Fibroblast of skin of left quadriceps (primary cell): Measurements from ENCODE around the gene PHRF1.

Experiments used
- DNase-seq, 2 experiments: peaks; one replicate each; pipeline ENCODE4 v3.0.0-alpha.2; 2013; ENCODE audit warnings: low read depth in 2 of 2

Gene PHRF1

DNA sequence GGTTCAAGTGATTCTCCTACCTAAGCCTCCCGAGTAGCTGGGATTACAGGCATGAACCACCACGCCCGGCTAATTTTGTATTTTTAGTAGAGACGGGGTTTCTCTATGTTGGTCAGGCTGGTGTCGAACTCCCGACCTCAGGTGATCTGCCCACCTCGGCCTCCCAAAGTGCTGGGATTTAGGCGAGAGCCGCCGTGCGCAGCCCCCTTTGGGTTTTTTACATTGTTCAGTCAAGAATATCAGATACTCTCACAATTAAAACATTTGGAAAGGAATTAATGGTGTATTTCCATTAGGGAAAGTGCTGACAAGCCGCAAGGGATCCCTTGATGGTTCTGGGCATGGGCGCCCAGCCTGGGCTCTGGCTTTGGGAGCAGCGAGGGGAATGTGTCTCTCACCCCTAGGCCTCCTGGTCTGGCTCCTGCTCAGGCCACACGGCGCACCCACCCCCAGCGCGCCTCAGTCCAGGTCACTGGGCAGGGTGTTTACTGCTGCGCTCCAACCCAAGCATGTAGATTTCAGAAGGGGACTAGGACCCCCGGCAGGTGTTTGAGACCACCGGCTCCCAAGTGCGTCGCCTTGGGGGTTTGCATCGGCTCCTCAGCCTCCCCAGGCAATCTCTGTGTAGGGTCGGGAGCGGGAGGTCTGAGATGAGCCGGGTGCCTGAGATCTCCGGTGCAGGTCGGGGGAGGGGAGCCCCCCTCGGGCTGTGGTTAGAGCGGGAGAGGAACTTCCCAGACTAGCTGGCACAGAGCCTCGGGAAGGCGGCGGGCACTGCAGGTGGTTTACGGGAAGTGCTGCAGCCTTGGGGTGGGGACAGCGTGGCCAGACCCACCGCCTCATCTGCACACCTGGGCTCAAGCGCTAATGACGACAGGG lies 40.3 kb downstream of the PHRF1 start:
- no peak for DNase-seq

DNA sequence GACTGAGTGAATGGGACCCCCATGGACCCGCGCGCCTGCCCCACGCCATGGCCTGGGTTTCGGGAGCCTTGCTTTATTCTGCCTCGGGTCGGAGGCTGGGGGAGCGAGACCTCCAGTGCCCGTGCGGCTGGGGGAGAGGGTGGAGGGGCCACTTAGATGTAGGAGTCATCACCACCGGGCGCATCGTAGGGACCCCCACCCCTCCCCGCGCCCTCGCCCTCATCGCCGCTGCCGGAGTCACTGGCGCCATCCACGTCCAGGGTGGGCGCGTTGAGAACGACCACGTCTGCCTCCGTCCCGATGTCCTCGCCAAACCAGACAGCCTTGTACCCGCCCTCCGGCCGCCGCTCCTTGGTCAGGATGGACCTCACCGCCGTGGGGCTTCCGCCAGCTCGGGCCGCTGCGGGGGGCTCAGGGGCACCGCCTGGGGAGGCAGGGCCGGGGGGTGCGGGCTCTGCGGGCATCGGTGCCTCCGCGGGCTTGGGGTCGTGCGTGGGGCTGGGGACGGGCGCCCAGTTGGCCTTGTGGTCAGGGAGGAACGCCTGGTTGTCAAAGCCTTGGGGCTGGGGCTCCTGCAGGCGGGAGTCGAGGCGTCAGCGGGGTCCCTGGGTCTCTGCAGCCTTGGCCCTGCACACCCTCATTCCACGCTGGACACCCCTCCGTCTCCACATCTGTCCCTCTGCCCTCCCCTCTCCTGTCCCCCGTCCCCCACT lies 41.1 kb downstream of the PHRF1 start:
- no peak for DNase-seq

DNA sequence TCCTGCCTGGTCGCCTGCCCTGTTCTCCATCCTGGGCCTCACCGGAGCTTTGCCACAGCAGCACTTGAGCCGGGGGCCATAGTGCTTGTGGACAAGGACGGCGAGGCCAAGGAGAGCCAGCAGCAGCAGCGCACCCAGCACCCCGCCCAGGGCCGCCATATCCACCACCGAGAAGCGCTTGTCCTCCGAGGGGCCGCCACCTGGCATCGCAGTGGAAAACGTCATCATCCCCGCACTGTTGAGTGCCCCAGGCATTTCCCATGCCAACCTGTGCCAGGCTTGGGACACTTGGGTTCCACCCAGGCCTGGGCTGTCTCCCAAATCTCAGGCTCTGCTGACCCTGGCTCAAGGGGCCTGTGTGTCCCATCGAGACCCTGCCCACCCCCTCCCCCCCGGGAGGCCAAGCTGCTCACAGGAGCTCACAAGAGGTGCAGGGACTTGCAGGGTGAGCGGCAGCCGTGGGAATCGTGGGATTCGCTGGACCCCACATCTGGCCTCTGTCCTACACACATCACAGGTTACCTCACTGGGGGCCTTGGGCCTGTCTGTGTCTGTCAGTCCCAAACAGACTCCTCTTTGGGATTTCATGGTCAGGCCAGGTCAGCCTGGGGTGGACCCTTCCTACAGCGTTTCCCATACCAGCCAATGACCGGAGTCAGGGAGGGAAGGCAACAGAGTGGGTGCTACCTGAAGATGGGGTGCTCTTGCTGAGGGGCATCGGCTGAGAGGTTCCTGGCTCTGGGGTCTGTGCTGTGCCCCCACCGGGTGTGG lies 41.8 kb downstream of the PHRF1 start:
- no peak for DNase-seq

DNA sequence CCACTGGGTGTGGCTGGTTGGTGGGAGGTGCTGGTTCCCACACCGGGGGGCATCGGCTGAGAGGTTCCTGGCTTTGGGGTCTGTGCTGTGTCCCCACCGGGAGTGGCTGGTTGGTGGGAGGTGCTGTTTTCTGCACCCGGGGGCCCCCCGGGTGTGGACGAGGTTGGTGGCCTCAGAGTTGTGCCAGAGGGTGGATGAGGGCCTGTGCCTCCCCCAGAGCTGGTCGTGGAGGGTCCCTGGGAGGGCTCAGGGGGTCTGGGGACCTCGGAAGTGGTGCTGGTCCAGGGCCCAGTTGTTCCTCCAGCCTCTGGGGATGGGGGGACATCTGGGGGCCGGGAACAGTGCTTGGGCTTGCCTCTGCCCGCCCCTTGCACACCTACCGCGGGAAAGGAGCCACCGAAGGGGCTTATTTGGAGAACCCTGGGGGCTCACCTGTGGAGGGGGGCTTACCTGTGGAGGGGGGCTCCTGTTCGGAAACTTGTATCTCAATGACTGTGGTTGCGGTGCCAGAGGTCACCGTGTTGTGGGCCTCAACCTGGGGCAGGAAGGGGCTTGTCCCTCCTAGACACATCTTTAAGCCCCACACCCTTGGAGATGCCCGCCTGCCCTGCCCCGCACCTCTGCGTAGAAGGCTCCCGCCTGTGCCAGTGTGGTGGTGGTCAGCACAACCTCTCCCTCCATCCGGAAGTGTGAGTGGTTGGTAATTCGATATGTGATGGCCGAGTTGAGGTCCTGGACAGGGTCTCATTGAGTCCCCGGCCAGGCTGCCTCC lies 42.8 kb downstream of the PHRF1 start:
- DNase-seq = no peak

DNA sequence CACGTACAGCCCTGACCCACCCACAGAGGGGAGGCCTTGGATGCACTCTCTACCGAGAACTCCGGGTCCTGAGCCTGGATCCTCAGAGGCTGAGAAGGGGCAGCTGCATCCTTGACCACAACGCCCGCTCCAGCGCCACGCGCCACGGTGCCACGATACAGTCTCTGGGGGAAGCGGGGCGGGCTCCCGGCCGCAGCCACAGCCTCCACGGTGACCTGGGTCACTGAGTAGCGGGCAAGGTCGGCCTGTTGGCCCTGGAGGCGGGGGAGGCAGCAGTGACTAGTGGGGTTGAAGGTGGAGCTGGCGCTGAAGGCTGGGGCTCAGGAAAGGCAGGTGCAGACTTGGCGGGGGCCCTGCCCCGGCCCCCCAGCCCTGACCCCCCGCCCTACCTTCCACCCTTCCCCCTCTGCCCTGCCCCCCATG lies 43.4 kb downstream of the PHRF1 start:
- DNase-seq = no peak

DNA sequence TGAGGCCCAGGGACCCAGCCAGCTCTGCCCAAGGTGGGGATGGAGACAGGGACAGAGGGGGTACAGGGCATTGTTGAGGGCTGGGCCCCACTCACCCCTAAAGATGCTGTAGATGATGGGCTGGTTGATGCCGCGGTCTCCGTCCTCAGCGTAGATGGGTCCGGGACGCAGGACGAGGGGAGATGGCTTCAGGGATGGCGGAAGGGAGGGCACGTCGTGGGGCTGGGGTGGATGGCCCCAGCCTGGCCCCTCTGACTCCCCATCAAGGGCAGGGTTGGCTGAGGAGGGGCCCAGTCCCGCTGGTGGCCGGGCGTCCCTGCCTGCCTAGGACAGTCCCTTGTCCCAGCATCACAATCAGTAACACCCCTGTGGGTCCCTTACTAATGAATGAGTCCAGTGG lies 43.9 kb downstream of the PHRF1 start:
- DNase-seq = no peak

DNA sequence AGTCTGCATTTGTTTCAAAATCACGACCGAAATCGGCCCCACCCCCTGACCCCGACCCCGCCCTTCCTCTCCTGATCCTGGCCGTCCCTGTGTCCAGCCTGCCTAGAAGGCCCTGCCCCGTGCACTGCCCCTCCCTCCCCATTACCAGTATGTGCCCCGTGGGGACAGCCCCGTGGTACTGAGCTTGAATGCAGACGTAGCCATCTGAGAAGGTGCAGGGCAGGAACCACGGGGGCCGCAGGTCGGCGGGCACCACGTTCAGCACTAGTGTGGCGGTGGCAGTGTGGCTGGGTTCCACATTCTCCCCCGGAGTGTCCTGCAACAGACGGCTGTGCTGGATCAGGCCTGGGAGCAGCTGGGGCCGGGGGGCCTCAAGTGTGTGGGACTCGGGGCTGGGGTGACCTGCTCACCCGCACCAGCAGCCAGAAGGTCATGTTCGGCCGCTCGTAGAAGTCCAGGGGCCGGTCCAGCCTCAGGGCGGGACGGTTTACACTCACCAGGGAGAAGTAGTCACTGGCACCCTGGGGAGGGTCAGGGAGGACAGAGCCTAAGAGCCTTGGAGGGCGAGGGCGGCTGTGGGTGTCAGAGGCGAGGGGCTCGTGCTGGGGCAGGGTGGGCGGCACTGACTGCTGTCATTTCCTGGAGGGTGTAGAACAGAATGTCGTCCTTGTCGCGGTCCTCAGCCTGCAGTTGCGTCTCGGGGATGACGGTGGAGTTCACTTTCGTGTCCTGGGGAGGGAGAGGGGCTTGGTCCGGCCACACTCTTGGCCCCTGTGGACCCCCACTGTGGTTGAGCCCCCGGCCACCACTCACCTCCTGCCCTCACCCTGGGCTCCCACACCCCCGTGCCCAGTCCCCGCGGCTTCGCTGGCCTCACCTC lies 44.9 kb downstream of the PHRF1 start:
- no peak for DNase-seq

DNA sequence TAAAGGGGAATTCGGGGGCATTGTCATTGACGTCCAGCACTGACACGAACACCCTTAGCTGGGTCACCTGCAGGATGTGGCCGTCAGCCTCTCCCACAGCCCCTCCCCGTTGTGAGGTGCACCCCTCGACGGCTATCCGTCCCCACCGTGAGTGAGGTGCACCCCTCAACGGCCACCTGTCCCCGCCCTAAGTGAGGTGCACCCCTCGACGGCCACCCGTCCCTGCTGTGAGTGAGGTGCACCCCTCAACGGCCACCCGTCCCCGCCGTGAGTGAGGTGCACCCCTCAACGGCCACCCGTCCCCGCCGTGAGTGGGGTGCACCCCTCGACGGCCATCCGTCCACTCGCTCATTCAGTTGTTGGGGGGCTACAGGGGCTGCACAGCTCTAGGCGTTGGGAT lies 45.6 kb downstream of the PHRF1 start:
- no peak for DNase-seq

DNA sequence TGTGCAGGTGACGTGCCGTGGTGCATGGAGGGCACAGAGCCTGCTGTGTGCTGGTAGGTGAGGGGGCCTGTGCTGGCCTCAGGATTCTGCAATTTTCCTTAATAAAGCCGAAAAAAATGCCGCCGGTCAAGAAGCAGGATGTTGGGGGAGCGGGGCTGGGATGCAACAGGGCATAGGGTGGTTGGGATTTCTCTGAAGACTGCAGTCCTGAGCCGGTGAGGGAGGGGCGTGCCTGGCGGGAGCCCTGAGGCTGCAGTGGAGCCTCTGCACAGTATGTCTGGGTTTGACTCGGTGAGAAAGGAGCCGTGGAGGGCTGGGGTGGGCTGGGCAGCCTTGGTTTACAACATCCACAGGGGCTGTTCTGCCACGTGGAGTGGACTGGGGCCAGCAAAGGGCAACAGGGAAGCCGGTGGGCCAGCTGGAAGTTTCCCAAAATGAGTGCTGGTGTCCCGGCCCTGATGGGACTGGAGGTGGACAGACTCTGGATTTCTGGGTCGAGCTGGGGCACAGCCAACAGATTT lies 47.1 kb downstream of the PHRF1 start:
- DNase-seq = no peak

DNA sequence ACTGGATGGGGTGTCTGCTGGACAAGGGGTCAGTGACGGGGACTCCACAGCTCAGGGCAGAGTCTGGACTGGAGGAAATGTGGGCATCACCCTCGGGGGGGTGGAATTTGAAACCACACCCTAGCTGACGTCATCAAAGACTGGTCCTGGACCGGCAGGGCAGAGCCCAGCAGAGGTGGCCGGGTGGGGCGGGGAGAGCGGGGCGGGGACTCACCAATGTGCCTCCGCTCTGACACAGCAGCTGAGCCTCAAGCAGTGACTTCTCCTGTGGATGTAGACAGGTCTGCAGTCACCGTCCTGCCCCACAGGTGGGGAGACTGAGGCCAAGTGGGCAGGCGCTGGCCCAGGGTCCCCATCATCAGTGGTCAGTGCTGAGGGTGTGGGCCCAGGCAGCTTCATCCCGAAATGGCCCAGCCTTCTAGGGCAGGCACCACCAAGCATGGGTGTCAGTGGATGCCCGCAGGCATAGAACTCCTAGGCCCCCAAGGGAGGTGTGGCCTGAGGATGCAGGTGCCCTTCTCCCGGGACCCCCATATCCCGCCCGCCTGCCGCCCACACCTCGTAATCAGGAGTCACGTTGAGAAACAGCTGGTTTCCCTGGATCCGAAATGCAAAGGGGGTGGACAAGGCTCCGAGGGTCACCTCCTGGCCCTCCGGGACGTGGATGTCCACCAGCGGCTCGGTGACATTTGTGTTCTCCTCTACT lies 47.9 kb downstream of the PHRF1 start:
- DNase-seq = no peak

DNA sequence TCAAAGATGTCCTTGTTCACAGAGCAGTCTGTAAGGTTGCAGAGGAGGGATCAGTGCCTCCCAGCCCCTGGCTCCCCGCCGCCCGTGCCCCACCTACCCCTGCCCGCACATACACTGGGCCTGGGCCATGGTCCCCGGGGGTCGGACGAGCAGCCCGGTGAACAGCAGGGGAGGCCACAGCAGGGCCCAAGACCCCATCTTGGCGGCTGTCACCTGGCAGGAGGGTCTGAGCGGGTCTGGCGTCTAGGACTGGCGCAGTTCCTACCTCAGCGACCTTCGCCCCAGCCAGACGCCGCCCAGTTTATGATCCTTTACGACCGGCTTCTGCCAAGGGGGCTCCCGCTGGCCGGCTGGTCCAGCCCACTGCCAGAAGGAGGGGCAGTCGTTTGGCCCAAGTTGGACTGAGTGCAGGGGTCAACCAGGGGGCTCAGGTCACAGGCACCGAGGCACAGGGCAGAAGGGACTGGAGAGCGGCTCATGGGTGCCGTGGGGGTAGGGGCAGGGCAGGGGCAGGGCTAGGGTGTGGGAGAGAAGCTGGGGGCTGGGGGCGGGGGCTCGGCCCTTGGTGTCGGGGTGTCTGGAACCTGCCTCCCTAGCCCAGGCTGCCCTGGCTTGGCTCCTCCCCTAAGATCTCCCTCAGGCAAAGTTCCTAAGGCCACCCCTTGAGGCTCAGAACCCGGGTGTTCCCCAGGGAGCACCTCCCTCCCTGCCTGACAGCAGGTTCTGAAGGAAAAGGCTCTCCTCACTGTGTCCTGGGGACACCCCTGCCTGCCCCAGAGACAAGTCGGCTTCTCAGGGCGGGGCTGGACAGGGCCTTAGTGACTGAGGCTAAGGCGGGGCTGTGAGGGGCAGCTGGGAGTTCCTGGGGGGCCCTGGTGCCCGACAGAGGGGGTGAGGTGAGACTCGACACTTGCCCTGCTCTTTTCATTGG lies 48.7 kb downstream of the PHRF1 start, which contains the start of gene CDHR5:
Gene CDHR5 (minus strand): TSS at position 251 of the 931 bp plus-strand sequence. CDS start 53 bp downstream, at position 198.
- DNase-seq = no peak

DNA sequence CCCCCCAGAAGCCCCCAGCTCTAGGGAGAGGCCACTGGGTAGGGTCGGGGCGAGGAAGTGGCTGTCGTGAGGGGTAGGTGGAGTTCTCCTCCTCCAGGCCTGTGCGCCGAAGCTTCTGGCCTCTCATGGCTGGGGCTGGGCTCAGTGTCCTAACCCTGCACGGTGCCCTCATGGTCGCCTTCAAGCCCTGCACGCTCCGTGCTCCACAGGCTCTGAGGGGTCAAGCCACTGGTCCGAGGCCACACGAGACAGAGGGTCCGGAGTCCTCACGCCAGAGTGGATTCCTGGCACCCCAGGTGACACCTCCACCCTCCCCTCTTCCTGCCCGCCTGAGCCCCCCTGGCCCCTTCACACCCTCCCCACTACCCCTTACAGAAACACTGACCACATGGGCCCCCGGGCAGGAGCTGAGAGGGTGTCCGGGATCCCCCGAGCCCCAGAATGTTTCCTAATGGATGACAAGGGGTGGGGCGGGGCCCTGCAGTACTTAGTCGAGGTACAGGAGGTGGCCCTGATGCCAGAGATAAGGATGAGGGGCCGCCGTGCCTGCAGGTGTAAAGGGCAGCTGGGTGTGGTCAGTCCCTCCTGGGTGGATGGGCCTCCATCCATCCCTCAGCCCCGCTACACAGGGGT lies 49.5 kb downstream of the PHRF1 start:
- no peak for DNase-seq

DNA sequence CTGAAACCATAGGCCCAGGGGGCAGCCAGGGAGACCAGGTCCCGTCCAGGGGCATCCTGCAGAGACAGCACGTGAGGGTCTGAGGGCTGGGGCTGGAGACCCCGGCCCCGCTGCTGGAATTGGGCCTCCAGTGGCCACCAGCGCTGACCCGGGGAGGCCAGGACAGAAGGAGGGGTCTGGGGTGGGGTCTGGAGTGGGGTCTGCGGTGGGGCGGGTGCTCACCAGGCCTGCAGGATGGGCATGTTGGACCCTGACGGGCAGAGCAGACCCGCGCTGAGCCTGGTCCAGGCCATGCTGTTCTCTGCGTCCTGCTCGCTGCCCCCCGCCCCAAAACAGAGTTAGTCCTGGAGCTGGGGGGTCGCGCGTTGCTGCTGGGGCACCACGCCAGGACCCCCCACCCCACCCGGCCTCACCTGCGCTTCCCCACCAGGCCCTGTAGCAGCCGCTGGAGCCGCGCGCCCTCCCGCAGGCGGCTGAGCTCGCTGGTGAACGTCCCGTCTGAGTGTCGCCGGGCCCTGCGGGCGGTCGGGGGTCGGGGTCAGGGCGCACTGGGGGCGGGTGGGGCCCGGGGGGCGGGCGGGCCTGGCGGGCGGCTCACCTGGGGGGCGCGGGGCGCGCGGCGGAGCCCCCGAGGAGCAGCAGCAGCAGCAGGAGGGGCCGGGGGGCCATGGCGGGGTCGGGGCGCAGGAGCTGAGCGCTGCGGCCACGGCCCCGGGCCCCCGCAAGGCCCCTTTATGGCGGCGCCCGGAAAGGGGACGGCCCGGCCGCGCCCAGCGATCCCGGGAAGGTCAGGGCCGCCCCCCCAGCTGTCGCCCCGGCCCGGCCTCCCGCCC lies 50.4 kb downstream of the PHRF1 start, which contains the start of gene SCT:
Gene SCT (minus strand): TSS at position 707 of the 833 bp plus-strand sequence. CDS start 38 bp downstream, at position 669.
- no peak for DNase-seq

DNA sequence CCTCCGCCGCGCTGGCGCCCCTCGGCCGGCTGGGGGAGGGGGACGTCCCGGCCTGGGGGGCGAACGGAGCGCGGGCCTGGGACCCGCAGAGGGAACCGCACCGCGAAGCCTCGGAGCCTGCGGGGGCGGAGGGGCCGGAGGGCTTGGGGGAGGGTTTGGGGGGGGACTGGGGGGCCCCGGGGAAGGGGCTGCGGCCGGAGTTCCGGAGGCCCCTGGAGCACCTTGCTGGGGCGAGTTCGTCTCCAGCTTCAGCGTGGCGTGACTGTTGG lies 51.0 kb downstream of the PHRF1 start:
- DNase-seq = no peak

DNA sequence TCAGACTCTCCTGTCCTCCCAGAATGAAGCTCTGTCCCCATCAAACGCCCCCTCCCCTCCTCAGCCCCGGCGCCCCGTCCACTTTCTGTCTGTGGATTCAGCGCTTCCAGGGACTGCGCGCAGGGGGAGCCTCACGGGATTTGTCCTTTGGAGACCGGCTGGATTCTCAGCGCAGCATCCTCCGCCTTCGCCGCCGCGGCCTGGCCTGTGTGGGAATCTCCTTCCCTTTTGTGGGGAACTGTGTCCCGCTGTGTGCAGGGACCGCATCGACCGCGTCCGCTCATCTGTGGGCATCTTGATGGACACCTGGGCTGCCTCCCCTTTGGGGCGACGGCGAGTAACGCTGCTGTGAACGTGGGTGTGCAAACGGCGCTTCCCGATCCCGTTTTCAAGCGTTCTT lies 51.8 kb downstream of the PHRF1 start:
- DNase-seq = no peak

DNA sequence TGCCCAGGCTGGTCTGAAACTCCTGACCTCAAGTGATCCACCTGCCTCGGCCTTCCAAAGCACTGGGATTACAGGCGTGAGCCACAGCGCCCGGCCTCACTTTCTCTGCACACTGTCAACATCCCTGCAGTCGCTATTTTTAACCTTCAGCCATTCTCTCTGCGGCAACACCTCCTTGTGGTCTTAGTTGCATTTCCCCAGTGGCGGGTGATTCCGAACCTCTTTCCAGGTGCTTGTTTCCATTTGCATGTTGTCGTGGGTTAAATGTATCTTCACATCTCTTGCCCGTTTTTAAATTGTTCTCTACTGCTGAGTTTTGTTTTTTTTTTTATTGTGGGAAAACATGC lies 52.9 kb downstream of the PHRF1 start:
- DNase-seq = no peak

DNA sequence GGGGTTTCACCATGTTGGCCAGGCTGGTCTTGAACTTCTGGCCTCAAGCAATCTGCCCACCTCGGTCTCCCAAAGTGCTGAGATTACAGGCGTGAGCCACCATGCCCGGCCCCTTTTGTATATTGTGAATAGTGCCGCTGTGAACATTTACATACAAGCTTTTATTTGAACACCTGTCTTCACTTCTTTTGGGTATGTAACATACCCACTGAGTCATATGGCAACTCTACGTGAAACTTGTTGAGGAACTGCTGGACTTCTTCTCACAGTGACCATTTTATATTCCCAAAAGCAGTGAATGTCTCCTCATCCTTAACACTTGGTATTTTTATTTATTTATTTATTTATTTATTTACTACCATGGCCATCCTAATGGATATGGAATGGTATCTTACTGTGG lies 54.6 kb downstream of the PHRF1 start:
- no peak for DNase-seq
